RWPE2 (cell line): Measurements from ENCODE around the gene SLC38A9.
A peak's percentile ranks its signal among the peaks of the same experiment; 100 is the strongest.
"Not testable (repeated sequence)": the region's sequence is repeated elsewhere in the genome, so short reads cannot be mapped to it uniquely, and the experiment has no call there.

Experiments
- ATAC-seq: fragments of 200-7000 bp; cut with Tn5 transposase; 3 replicates; pipeline ENCODE4 v1.9.1; 2021; ENCODE audit warnings: low read depth
- DNase-seq: peaks from one replicate; pipeline ENCODE4 v3.0.0-alpha.2; 2020; ENCODE audit warnings: low spot score
- H3K27ac ChIP-seq: fragments of 450-650 bp; 2 replicates; pipeline ENCODE4 v1.5.1; 2017; ENCODE audit warnings: mild to moderate bottlenecking; ENCODE audit not compliant: poor library complexity, severe bottlenecking
- H3K27me3 ChIP-seq: fragments of 250-450 bp; sonication (Bioruptor Pico); 2 replicates; pipeline ENCODE4 v1.5.1; 2021; ENCODE audit warnings: mild to moderate bottlenecking, moderate library complexity; ENCODE audit not compliant: insufficient read depth, poor library complexity, severe bottlenecking
- H3K36me3 ChIP-seq: fragments of 250-450 bp; sonication (Bioruptor Pico); 2 replicates; pipeline ENCODE4 v1.5.1; 2020; ENCODE audit warnings: low read depth, mild to moderate bottlenecking, moderate library complexity
- H3K4me1 ChIP-seq: fragments of 250-450 bp; sonication (Bioruptor Pico); 2 replicates; pipeline ENCODE4 v1.5.1; 2021; ENCODE audit warnings: mild to moderate bottlenecking, moderate library complexity; ENCODE audit not compliant: insufficient read depth, poor library complexity, severe bottlenecking
- H3K4me3 ChIP-seq: fragments of 250-450 bp; sonication (Bioruptor Pico); 2 replicates; pipeline ENCODE4 v1.5.1; 2021; ENCODE audit warnings: mild to moderate bottlenecking, moderate library complexity; ENCODE audit not compliant: severe bottlenecking
- H3K9me3 ChIP-seq: fragments of 250-450 bp; sonication (Bioruptor Pico); 2 replicates; pipeline ENCODE4 v1.5.1; 2021; ENCODE audit warnings: mild to moderate bottlenecking, moderate library complexity; ENCODE audit not compliant: severe bottlenecking
- TF ChIP-seq, protein P1 (sequence below): fragments of 450-650 bp; IDR thresholded peaks from one replicate; pipeline ENCODE4 v1.5.1; 2017; ENCODE audit warnings: mild to moderate bottlenecking, moderate library complexity; ENCODE audit not compliant: poor library complexity, severe bottlenecking

SLC38A9 gene

DNA sequence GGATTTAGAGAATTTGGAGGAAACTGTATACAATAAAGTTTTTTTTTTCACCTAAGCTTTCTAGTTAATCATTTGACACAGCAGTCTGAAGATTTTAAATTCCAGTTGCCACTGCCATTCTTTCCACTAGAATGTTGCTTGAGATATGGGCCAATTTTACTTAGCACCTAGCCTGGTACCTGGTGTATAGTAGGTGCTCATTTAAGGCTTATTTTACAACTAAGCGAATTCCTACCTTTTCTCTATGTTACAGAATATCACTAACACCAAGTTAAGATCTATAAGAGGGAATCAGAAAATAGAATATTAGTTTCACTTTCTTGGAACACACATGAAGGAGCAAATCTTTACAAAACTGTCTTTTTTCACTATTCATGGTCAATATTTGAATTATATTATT lies 22.5 kb upstream of the SLC38A9 start:
- Histone ChIP-seq H3K9me3 (no peaks in the 10 kb centered on the region), H3K27me3 (no peaks in the 10 kb centered on the region), H3K36me3 (no peaks in the 10 kb centered on the region)

DNA sequence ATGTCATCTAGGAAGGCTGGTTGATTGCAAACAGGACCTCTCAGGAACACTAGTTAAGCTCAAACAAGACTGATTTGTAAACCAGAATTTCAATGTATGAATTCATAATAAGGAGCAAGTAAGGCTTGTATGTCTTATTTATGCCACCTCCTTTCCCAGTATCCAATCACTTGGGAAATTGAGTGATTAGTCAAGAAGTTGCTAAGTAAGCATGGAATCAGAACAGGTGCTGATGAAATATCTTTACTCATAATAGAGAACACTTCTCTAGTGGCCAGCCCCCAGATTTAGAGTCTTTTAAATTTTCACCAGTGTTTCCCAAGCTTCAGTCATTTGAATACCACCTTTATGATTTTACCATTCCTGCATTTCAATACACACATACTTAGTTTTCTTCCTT lies 20.5 kb upstream of the SLC38A9 start:
- H3K36me3 ChIP-seq, result no peaks in the 10 kb centered on the region
- H3K4me3 ChIP-seq, result no peak overlapping the region
- no peaks in the 10 kb centered on the region for H3K27me3 ChIP-seq
- DNase-seq (no peak), ATAC-seq (peak; percentile 45; the same call in 1 of the 3 replicates)
- TF ChIP-seq, protein P1, sequence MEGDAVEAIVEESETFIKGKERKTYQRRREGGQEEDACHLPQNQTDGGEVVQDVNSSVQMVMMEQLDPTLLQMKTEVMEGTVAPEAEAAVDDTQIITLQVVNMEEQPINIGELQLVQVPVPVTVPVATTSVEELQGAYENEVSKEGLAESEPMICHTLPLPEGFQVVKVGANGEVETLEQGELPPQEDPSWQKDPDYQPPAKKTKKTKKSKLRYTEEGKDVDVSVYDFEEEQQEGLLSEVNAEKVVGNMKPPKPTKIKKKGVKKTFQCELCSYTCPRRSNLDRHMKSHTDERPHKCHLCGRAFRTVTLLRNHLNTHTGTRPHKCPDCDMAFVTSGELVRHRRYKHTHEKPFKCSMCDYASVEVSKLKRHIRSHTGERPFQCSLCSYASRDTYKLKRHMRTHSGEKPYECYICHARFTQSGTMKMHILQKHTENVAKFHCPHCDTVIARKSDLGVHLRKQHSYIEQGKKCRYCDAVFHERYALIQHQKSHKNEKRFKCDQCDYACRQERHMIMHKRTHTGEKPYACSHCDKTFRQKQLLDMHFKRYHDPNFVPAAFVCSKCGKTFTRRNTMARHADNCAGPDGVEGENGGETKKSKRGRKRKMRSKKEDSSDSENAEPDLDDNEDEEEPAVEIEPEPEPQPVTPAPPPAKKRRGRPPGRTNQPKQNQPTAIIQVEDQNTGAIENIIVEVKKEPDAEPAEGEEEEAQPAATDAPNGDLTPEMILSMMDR, result no peak
- no peaks in the 10 kb centered on the region for H3K4me1 ChIP-seq
- no peak overlapping the region for H3K27ac ChIP-seq
- no peaks in the 10 kb centered on the region for H3K9me3 ChIP-seq

More for the DNA sequence above, 22.5 kb upstream of the SLC38A9 start:
- Histone ChIP-seq H3K4me1 (no peaks in the 10 kb centered on the region), H3K27ac (no peak overlapping the region), H3K4me3 (no peak overlapping the region)
- ATAC-seq, result no peak
- DNase-seq, result no peak
- TF ChIP-seq, protein P1, result no peak

DNA sequence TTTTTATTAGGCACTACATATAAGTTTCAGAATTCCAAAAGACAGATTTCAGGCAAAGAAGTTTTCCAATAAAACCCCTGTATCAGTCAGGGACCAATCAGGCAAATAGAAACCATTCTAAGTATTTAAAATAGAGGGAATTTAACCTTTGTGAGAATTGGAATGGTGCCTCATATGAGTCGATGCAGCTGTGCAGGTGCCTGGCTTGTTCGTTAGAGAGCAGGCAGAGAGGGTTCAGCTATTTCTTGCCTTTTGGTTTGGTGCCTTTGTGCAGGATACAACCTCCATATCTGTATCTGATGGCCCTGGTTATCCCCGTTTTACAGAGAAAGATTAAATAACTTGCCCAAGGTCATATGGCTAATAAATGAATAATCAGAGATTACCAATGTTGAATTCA lies 19.7 kb upstream of the SLC38A9 start:
- Histone ChIP-seq H3K27ac (no peak overlapping the region), H3K4me3 (no peak overlapping the region), H3K36me3 (no peaks in the 10 kb centered on the region), H3K27me3 (no peaks in the 10 kb centered on the region), H3K4me1 (no peaks in the 10 kb centered on the region), H3K9me3 (no peaks in the 10 kb centered on the region)
- DNase-seq (no peak), ATAC-seq (no peak)
- TF ChIP-seq, protein P1, result no peak

DNA sequence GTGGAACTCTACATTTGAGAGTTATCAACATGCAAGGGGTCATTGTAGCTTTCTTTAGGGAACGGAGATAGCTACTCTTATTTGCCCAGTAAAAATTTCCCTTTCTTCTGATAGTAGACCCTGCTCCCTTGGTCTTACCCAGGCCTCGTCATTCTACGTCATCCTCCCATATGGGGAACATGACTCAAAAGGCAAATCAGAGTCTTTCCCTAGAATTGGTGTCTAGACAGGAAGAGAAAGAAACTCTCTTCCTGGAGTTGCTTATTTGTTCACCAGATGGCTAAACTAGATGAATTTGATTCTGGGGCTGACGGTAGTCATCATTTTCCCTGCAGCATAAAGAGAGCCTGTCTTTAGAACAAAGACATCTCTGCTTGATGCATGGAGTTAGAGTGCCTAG lies 12.2 kb upstream of the SLC38A9 start:
- DNase-seq, result no peak
- Histone ChIP-seq H3K9me3 (no peaks in the 10 kb centered on the region), H3K4me1 (no peaks in the 10 kb centered on the region), H3K27ac (no peak overlapping the region), H3K27me3 (no peaks in the 10 kb centered on the region), H3K4me3 (no peak overlapping the region), H3K36me3 (no peaks in the 10 kb centered on the region)
- ATAC-seq, result no peak
- TF ChIP-seq, protein P1, result no peak

DNA sequence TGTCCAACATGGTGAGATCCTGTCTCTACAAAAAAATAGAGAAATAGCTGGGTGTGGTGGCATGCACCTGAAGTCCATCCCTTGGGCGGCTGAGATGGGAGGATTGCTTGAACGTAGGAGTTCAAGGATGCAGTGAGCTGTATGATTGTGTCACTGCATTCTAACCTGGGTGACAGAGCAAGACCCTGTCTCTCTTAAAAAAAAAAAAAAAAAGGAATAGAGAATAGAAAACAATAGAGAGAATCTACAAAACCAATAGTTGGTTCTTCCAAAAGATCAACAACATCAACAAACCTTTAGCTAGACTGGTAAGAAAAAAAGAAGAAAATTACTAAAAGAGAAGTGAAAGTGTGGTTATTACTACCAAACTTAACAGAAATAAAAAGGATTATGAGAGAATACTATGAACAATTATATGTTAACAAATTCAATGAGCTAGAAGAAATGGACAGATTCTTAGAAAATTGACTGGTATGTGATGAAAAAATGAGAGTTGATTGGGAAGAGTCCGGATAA lies 8.1 kb upstream of the SLC38A9 start:
- TF ChIP-seq, protein P1, result no peak
- Histone ChIP-seq H3K27ac (no peak overlapping the region), H3K27me3 (no peaks in the 10 kb centered on the region), H3K4me1 (no peaks in the 10 kb centered on the region), H3K4me3 (no peak overlapping the region), H3K36me3 (no peaks in the 10 kb centered on the region), H3K9me3 (no peaks in the 10 kb centered on the region)
- no peak for ATAC-seq
- no peak for DNase-seq

DNA sequence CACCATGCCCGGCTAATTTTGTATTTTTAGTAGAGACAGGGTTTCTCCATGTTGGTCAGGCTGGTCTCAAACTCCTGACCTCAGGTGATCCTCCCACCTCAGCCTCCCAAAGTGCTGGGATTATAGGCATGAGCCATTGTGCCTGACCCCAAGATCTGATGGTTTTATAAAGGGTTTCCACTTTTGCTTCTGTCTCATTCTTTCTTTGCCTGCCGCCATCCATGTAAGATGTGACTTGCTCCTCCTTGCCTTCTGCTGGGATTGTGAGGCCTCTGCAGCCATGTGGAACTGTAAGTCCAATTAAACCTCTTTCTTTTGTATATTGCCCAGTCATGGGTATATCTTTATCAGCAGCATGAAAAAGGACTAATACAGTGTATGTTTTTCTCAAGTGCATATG lies 6.9 kb upstream of the SLC38A9 start:
- H3K27me3 ChIP-seq, H3K36me3 ChIP-seq, H3K27ac ChIP-seq, ATAC-seq, H3K4me1 ChIP-seq, H3K4me3 ChIP-seq, DNase-seq, H3K9me3 ChIP-seq: not testable (repeated sequence)
